GM19099 (cell line): ENCODE data around the gene PCDHA9.

Source experiments
- POLR2A ChIP-seq: IDR thresholded peaks from 3 replicates; pipeline ENCODE4 v1.6.1; 2011; ENCODE audit warnings: low read depth; ENCODE audit not compliant: insufficient read length; ENCODE audit errors: extremely low read depth

PCDHA9 gene

GRCh38 chr5:140875085-140876065, 27.2 kb downstream of the PCDHA9 start, which contains the start of gene PCDHA12:
TSS of gene PCDHA12 (plus strand) at chr5:140875308. CDS start at chr5:140875473, 165 bp downstream.
- no peak for TF ChIP-seq POLR2A

GRCh38 chr5:140877262-140877581, 29.0 kb downstream of the PCDHA9 start:
- TF ChIP-seq POLR2A, result no peak

GRCh38 chr5:140881889-140882590, 33.9 kb downstream of the PCDHA9 start, which contains the start of gene PCDHA13:
TSS of gene PCDHA13 (plus strand) at chr5:140882124. CDS start at chr5:140882269, 145 bp downstream.
- TF ChIP-seq POLR2A, result no peak

GRCh38 chr5:140882591-140882899, 34.4 kb downstream of the PCDHA9 start:
- no peak for TF ChIP-seq POLR2A

GRCh38 chr5:140883373-140883772, 35.2 kb downstream of the PCDHA9 start:
- no peak for TF ChIP-seq POLR2A

- no peak for TF ChIP-seq POLR2A
Measured at GRCh38 chr5:140883927-140884697, 35.9 kb downstream of the PCDHA9 start.
